MM.1S (cell line): Measurements from ENCODE around the gene PACS2.
"Not testable (repeated sequence)": the region's sequence is repeated elsewhere in the genome, so short reads cannot be mapped to it uniquely, and the experiment has no call there.

Experiments used
- DNase-seq: peaks from one replicate; pipeline ENCODE4 v3.0.0-alpha.2; 2015
- H2AFZ ChIP-seq: fragments of 300-600 bp; sonication (generic); 2 replicates; pipeline ENCODE4 v1.6.0; 2016; ENCODE audit warnings: antibody characterized with exemption, low read length
- H3F3A ChIP-seq: fragments of 300-600 bp; sonication (generic); 2 replicates; pipeline ENCODE4 v1.6.1; 2016; ENCODE audit warnings: mild to moderate bottlenecking, antibody characterized with exemption, low read length, moderate library complexity, mixed read lengths; ENCODE audit not compliant: insufficient read depth
- H3K27ac ChIP-seq: fragments of 300-600 bp; sonication (generic); 2 replicates; pipeline ENCODE4 v1.5.1; 2016; ENCODE audit warnings: mild to moderate bottlenecking, low read length
- H3K27me3 ChIP-seq: fragments of 300-600 bp; sonication (generic); replicated peaks from 2 replicates; pipeline ENCODE4 v1.6.0; 2016; ENCODE audit warnings: low read length; ENCODE audit not compliant: insufficient read depth
- H3K36me3 ChIP-seq: fragments of 300-600 bp; sonication (generic); replicated peaks from 2 replicates; pipeline ENCODE4 v1.6.1; 2016; ENCODE audit warnings: mild to moderate bottlenecking, low read length, mixed read lengths; ENCODE audit not compliant: insufficient read depth
- H3K4me1 ChIP-seq: fragments of 300-600 bp; sonication (generic); 2 replicates; pipeline ENCODE4 v1.6.1; 2016; ENCODE audit warnings: low read length, mixed read lengths
- H3K4me2 ChIP-seq: fragments of 300-600 bp; sonication (generic); 2 replicates; pipeline ENCODE4 v1.6.0; 2016; ENCODE audit warnings: low read depth, low read length
- H3K4me3 ChIP-seq: fragments of 300-600 bp; sonication (generic); 2 replicates; pipeline ENCODE4 v1.5.1; 2016; ENCODE audit warnings: low read length, mixed read lengths
- H3K79me2 ChIP-seq: fragments of 300-600 bp; sonication (generic); 2 replicates; pipeline ENCODE4 v1.6.1; 2016; ENCODE audit warnings: mixed run types, low read length, mixed read lengths
- H3K9ac ChIP-seq: fragments of 300-600 bp; sonication (generic); 2 replicates; pipeline ENCODE4 v1.6.1; 2016; ENCODE audit warnings: low read length, mixed read lengths
- H3K9me2 ChIP-seq: fragments of 300-600 bp; sonication (generic); replicated peaks from 2 replicates; pipeline ENCODE4 v1.6.1; 2016; ENCODE audit warnings: mild to moderate bottlenecking, low read length, mixed read lengths; ENCODE audit not compliant: insufficient read depth
- H3K9me3 ChIP-seq: fragments of 300-600 bp; sonication (generic); replicated peaks from 2 replicates; pipeline ENCODE4 v1.6.1; 2016; ENCODE audit warnings: mild to moderate bottlenecking, low read length, mixed read lengths; ENCODE audit not compliant: insufficient read depth
- H4K20me1 ChIP-seq: fragments of 300-600 bp; sonication (generic); 2 replicates; pipeline ENCODE4 v1.6.1; 2016; ENCODE audit warnings: mild to moderate bottlenecking, low read length, moderate library complexity, mixed read lengths; ENCODE audit not compliant: insufficient read depth
- CTCF ChIP-seq: fragments of 300-600 bp; sonication (generic); IDR thresholded peaks from 2 replicates; pipeline ENCODE4 v1.5.1; 2016; ENCODE audit warnings: antibody characterized with exemption, low read length, mixed read lengths
- EZH2 ChIP-seq: fragments of 300-600 bp; sonication (generic); optimal IDR thresholded peaks from 2 replicates; pipeline ENCODE3; 2017; ENCODE audit warnings: low read depth, mild to moderate bottlenecking, antibody characterized with exemption, low read length, mixed read lengths
- EZH2phosphoT487 ChIP-seq: fragments of 300-600 bp; sonication (generic); IDR thresholded peaks from 2 replicates; pipeline ENCODE4 v1.6.1; 2018; ENCODE audit warnings: antibody characterized with exemption, low read length

PACS2 gene

GRCh38 chr14:105285174-105285573, 29.4 kb upstream of the PACS2 start:
- DNase-seq: no peak
- no peak overlapping the region for H3K4me3 ChIP-seq
- H3K27me3 ChIP-seq: no peaks in the 10 kb centered on the region
- H3K4me2 ChIP-seq: no peak overlapping the region
- TF ChIP-seq EZH2 (no peak), EZH2phosphoT487 (no peak), CTCF (no peak)
- H3K27ac ChIP-seq: no peak overlapping the region
- H3K4me1 ChIP-seq: no peaks in the 10 kb centered on the region
- no peaks in the 10 kb centered on the region for H4K20me1 ChIP-seq
- H2AFZ ChIP-seq: no peak overlapping the region
- H3K36me3 ChIP-seq: no peaks in the 10 kb centered on the region
- H3F3A ChIP-seq: no peaks in the 10 kb centered on the region
- H3K79me2 ChIP-seq: peaks cover 5% of the 10 kb centered on the region
- no peaks in the 10 kb centered on the region for H3K9me2 ChIP-seq
- H3K9ac ChIP-seq: no peak overlapping the region
- no peaks in the 10 kb centered on the region for H3K9me3 ChIP-seq

DNA sequence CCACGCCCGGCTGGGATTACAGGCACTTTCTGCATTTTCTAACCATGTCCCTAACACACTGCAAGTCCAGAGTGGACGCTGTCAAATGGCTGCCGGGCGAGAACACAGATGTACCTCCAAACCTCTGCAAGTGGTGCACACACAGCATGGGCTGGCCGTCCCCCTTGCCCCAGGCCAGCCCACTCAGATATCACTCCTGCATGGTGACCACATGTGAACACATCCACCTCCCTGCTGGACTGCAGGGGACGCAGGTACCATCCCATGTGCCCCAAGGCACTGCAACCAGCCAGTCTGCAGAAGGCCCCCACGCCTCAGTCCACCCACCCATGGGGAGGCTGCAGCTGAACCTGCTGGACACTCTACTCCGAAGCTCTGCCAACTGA, 27.8 kb upstream of the PACS2 start:
- no peaks in the 10 kb centered on the region for H3K4me1 ChIP-seq
- H4K20me1 ChIP-seq: no peaks in the 10 kb centered on the region
- H3K9me3 ChIP-seq: no peaks in the 10 kb centered on the region
- no peak overlapping the region for H3K27ac ChIP-seq
- no peak overlapping the region for H3K4me2 ChIP-seq
- H3F3A ChIP-seq: no peaks in the 10 kb centered on the region
- H3K4me3 ChIP-seq: no peak overlapping the region
- no peak overlapping the region for H3K9ac ChIP-seq
- no peaks in the 10 kb centered on the region for H3K36me3 ChIP-seq
- TF ChIP-seq CTCF (no peak), EZH2 (no peak), EZH2phosphoT487 (no peak)
- H3K9me2 ChIP-seq: no peaks in the 10 kb centered on the region
- no peak for DNase-seq
- H2AFZ ChIP-seq: no peak overlapping the region
- no peaks in the 10 kb centered on the region for H3K27me3 ChIP-seq
- H3K79me2 ChIP-seq: peaks cover 14% of the 10 kb centered on the region

DNA sequence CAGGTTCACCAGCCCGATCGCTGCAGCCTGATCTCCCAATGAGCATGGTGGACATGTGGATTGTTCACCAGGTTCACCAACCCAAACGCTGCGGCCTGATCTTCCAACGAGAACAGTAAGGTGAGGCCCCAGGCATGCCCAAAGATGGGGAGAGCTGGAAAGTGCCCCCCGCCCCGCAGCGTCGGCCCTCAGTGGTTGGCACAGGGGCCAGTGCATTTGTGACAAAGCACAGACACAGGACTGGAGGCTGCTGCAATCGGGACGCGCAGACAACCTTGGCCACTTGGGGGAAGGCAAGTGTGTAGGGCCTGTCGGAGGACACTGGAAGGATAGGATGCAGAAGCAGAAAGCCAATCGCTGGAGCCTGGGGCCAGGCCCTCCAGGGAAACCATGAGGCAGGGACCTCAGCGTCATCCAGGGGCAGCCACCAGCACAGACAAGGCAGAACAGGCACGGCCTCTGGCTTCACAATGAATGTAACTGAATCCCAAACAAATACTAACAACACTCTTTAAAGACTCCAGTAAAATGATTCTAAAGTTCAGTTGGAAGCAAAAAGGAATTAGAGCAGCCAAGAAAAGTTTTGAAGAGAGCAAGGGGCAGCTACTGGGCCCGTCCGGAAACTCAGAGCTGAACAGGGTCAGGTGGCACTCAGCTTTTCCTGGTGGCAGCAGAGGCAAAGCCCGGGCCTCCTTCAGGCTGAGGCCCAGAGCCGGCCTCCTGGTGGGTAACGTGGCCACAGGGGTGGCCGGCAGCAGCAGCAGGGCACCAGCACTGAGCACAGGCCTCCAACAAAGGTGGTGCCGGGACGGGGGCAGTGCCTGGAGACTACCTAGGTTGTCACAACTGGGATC, 27.1 kb upstream of the PACS2 start:
- no peak for TF ChIP-seq EZH2phosphoT487
- no peak for TF ChIP-seq CTCF
- Histone ChIP-seq H3K36me3 (no peaks in the 10 kb centered on the region), H3K27ac (no peak overlapping the region)

GRCh38 chr14:105288936-105289335, 25.6 kb upstream of the PACS2 start:
- H3K27ac ChIP-seq, H3F3A ChIP-seq, H3K4me3 ChIP-seq, H3K36me3 ChIP-seq, H3K9ac ChIP-seq, H3K9me2 ChIP-seq, H3K4me2 ChIP-seq, H3K4me1 ChIP-seq, H4K20me1 ChIP-seq, H3K9me3 ChIP-seq, DNase-seq, H3K27me3 ChIP-seq, H2AFZ ChIP-seq: not testable (repeated sequence)
- H3K79me2 ChIP-seq: peaks cover 28% of the 10 kb centered on the region

More for the DNA sequence above, 27.1 kb upstream of the PACS2 start:
- Histone ChIP-seq H3K27me3 (no peaks in the 10 kb centered on the region), H3K9me2 (no peaks in the 10 kb centered on the region), H3K9me3 (no peaks in the 10 kb centered on the region), H4K20me1 (no peaks in the 10 kb centered on the region), H3K4me1 (no peaks in the 10 kb centered on the region), H2AFZ (no peak overlapping the region), H3K4me2 (no peak overlapping the region), H3K79me2 (peaks cover 14% of the 10 kb centered on the region), H3K9ac (no peak overlapping the region), H3F3A (no peaks in the 10 kb centered on the region), H3K4me3 (no peak overlapping the region)
- DNase-seq: no peak
